Raji (cell line): ENCODE results near the gene HSD17B3.

ENCODE experiments used
- POLR2A ChIP-seq: IDR thresholded peaks from 2 replicates; pipeline ENCODE4 v1.6.1; 2011; ENCODE audit warnings: low read depth, low read length, control low read depth; ENCODE audit not compliant: insufficient read depth

HSD17B3 gene

GRCh38 chr9:96302021-96302420 lies at the start of gene HSD17B3:
Gene HSD17B3 (minus strand): TSS chr9:96302176. CDS start chr9:96302104, 72 bp downstream.
- no peak for TF ChIP-seq POLR2A

GRCh38 chr9:96350866-96351265 lies 48.9 kb upstream of the HSD17B3 start:
- no peak for TF ChIP-seq POLR2A

DNA sequence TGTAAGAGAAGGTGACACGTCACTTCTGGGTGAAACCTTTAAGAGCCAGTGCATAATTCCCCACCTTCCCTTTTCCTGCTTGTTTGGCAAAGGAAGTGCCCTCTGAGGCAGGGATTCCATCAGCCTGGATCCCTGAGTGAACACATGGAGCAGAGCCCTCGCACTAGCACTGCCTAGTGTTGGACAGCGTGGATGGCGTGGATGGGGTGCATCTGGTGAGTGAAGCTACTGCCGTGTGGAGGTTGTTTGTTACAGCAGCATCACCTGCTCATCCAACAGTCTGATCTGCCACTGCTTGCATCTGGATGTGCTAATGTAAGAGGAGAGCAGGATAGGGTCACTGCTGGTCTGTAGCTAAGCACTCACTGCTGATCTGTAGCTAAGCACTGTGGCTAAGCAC lies 46.3 kb upstream of the HSD17B3 start:
- no peak for TF ChIP-seq POLR2A

GRCh38 chr9:96345551-96345950 lies 43.6 kb upstream of the HSD17B3 start:
- TF ChIP-seq POLR2A: no peak

- no peak for TF ChIP-seq POLR2A
These were observed 42.6 kb upstream of the HSD17B3 start for GRCh38 chr9:96344458-96345180.

GRCh38 chr9:96343515-96344360 lies 41.8 kb upstream of the HSD17B3 start:
- TF ChIP-seq POLR2A: no peak

DNA sequence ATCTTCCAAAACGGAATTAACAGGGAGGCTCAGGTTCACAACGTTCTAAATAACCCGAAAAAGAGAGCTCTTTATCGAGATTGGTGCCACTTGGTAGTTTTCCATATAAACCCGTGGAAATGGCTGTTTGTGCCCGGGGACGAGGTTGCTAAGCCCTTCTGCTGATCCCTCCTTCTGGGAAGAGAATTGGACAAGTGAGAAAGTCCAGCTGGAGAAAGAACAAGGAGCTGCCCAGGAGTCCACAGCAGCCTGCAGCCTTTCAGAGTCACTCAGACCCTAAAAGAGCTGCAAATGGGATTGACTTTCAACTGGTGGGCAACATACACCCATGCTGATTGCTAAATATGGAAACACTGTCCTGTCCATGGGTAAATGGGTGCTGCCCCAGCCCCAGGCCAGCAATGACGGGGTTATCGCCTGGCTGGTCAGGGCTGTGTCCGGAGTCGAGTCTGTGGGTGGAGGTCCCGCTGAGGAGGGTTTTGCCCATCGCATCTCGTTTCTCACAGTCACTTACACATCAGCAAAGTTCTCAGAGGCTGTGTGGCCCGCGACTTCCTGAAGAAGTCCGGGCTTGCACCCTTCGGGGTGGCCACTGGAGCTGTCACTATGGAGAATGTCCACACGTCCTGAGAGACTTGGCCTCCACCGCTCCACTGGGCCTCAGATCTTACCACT lies 40.7 kb upstream of the HSD17B3 start:
- TF ChIP-seq POLR2A: no peak

GRCh38 chr9:96340707-96341106 lies 38.7 kb upstream of the HSD17B3 start:
- no peak for TF ChIP-seq POLR2A

DNA sequence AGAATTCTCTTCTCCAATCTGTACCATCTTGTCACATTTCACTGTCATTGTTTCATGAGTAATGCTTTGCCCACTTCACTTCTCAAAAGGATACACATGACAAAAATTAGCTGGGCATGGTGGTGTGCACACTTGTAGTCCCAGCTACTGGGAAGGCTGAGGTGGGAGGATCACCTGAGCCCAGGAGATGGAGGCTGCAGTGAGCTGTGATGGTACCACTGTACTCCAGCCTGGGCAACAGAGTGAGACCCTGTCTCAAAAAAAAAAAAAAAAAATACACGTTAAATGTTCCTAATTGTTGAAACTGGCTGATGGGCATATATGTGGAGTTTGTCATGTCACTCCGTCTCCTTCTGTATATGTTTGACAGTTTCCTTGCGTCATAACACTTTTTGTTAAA lies 36.3 kb upstream of the HSD17B3 start:
- no peak for TF ChIP-seq POLR2A

DNA sequence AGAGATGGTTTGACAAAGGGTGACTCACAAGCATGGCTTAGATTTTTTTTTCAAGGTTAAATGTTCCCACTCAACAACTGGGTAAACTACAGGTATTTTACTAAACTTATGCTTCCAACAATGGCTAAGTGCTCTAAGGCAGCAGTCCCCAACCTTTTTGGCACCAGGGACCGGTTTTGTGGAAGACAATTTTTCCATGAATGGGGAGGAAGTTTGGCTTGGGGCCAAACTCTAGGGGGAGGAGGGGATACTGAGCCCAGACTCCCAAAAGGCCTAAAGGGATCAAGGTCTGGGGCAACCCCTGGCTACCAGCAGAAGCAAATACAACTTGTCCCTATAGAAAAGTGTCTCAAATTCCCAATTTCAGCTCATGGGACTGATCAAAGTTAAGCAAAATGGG lies 32.0 kb upstream of the HSD17B3 start:
- TF ChIP-seq POLR2A: no peak

DNA sequence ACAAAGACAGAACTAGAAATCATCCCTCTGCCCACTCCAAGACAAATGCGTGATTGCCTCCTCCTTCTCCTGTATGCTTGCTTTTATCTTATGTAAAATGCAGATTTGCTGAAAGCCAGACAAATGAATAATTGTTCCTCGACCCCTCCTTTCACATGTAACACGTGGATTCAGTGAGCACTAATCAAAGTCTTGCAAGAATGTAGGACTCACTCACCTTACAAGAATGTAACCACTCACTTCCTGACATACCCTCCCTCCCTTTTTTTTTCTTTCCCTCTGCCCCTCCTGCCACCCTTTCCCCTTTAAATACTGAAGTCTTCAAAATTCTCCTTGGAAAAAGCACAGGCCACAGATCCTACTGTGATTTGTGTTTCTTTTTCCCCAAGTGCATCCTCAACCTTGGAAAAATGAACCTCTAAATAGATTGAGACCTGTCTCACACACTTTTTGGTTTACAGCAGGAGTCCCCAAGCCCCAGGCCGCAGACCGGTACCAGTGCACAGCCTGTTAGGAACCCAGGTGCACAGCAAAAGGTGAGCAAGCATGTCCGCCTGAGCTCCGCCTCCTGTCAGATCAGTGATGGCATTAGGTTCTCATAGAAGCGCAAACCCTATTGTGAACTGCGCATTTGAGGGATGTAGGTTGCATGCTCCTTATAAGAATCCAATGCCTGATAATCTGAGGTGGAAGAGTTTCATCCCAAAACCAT lies 29.4 kb upstream of the HSD17B3 start:
- TF ChIP-seq POLR2A: no peak

DNA sequence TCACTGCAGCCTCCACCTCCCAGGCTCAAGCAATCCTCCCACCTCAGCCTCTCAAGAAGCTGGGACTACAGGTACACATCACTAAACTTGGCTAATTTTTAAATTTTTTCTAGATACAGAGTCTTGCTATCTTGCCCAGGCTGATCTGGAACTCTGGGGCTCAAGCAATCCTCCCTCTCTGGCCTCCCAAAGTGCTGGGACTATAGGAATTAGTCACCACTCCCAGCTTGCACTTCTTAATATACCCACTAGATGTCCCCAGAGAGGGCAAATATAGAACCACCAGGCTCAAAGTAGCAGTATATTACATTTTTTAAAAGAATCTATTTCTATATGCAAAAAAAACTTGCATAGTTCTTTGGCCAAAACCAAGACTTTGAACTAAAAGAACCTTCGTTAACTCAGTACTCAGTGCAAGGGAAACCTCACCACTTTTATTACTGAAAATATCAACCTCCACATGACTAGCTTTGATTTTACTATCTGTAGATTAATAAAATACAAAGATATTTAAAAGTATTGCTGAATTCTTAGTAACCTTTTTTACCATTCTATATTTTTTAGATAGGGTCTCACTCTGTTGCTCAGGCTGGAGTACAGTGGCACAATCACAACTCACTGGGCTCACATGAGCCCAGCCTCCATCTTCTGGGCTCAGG lies 25.8 kb upstream of the HSD17B3 start:
- no peak for TF ChIP-seq POLR2A

GRCh38 chr9:96323169-96323568 lies 21.2 kb upstream of the HSD17B3 start:
- no peak for TF ChIP-seq POLR2A

DNA sequence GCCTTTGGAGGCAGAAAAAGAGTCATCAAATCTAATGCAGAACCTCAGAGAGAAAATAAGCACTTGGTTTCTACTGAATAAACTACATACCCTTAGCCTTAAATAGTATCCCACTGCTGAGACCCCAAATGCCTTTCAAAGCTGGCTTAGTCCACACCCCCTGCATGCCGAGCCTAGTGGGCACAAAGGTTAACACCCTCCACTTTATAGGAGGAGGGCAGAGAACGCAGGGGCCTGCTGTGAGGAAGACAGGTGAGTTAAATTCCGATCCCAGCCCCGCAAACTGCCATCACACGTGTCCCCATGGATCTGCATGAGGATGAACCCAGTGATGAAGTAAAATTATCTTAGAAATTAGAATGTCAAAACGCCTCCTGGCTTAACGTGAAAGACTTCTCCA lies 19.5 kb upstream of the HSD17B3 start:
- TF ChIP-seq POLR2A: no peak
